ENCODE data around the gene EFHD2.

EFHD2 gene

DNA sequence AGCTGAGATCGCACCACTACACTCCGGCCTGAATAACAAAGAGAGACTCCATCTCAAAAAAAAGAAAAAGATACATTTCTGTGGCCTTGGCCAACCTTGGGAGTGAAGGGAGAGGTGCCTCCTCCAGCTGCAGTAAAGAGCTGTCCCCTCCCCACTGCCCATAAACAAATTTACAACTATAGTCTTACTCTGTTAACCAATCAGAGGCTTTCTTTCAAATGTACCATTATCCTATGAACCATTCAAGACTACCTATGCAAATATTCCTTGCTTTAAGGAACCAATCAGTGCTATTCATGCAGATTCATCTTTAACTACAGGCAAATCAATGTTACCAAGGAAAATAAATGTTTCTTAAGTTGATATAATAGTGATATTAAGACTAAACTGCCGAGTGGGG lies 67.2 kb downstream of the EFHD2 start:
- DNase-seq (ENCODE audit: low read depth in 2 of 2): no peak

DNA sequence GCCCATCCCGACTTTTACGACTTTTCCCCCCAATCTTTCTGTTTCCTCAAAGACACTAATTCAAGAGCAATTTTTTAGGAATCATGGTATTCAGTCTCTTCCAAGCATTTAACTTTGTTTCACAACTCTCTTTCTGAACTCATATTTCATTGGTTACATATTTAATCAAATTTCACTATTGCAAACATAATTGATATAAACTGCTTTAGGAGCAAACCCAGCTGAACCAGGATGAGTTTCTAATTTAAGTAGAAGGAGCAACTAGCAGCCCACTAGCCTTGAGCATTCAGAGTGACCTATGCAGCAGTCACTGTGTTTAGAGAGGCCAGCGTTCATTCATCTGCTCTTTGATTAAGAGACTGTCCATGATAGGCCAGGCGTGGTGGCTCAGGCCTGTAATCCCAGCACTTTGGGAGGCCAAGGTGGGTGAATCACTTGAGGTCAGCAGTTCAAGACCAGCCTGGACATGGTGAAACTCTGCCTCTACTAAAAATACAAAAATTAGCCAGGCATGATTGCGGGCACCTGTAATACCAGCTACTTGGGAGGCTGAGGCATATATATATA lies 68.0 kb downstream of the EFHD2 start:
- DNase-seq (ENCODE audit: low read depth in 2 of 2): no peak

Data from stimulated activated CD8-positive, alpha-beta memory T cell treated with anti-CD3 and anti-CD28 coated beads, Interleukin-15, amount 100 ng/mL, for 48 hours (primary cell).